Inflammatory macrophage (primary cell): ENCODE data around the gene DNPEP.
A peak's percentile ranks its signal among the peaks of the same experiment; 100 is the strongest.

Experiments used
- DNase-seq, 2 donors: peaks; one replicate each; pipeline ENCODE4 v3.0.0-alpha.2; 2020 to 2022

DNPEP gene

DNA sequence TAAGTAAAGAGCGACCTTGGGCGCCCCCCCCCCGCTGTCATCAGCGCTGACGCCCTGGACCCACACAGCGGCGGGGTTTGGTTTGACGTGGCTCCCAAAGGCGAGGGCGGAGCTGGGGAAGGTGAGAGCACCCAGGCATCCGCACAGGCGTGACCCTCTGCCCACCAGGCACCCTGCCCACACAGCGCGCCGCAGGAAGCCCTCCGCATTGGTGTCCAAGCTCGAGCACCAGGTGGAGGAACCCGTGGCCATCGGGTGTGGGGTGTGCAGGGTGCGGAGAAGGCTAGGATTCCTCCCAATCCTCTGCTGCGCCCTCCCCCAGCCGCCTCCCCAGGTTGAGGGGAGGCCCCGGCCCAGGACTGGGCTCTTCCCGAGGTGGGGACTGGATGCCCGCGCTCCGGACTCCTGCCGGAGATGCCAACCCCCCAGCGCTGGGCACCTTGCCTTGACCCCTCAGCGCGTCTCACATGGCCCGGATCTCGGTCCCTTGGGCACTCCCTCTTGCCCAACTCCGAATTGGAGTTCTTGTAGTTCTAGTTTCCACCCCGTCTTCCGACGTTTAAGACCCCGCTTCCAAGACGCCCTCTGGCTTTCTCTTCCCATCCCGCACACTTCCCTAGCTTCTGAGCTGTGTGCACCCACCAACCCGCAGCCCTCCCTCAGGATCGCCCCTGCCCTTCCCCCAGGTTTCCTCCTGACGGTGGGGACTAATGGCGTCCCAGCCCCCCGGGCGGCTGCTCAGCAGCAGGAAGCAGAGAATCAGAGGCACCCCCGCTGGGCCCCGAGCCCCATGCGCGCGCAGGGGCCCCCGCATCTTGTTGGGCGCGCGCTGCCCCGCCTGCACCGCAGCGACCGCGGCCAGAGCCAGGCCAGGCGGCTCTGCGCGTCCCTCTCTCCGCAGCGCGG is 29.3 kb downstream of the DNPEP start:
- no peak for DNase-seq

DNA sequence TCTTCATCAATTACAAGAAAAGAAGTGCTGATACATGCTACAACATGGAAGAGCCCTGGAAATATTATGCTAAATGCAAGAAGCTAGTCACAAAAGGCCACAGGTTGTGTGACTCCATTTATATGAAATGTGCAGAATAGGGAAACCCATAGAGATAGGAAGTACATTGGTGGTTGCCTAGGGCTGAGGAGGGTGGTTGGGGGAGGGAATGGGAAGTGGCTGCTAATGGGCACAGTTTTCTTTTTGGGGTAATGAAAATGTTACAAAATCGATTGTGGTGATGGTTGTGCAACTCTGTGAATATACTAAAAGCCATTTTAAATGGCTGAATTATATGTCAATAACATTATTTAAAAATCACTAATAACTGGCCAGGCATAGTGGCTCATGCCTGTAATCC is 30.9 kb downstream of the DNPEP start:
- DNase-seq = peak; percentile 87 to 91

DNA sequence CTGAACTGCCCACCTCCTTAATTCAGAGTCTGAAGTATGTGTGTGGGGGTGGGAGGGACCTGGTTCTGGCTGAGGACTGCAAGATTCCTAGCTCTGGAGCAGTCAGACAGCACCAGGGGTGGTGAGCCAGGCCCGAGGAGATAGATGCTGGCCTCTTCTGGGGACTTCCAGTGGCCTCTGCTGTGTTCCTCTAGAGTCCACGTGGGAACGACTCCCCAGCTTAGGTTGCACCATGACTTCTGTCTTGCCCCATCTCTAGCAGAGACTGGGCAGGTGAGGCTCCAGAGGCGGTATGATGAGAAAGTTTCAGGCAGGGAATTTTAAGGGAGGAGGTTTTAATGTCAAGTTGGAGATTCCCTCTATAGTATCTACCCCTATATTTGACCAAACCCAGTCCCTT is 33.1 kb downstream of the DNPEP start:
- DNase-seq = no peak

DNA sequence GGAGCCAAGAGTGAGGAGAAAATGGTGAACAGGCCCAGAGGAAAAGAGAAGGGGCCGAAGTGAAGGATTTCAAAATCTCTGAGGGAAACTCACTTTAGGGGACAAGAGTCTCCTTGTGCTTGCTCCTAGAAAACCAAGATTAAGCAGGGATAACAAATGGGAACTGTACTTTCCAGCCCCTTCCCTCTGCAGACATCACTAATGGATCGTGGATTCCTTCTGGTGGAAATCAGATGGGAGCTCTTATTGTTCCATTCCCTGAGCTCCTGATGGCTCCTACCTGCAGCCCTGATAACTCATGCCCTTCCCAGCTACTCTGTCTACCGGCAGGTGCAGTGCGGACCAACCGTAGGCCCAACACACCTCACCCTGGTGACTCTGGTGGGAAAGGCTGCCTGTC is 34.6 kb downstream of the DNPEP start:
- DNase-seq = no peak

DNA sequence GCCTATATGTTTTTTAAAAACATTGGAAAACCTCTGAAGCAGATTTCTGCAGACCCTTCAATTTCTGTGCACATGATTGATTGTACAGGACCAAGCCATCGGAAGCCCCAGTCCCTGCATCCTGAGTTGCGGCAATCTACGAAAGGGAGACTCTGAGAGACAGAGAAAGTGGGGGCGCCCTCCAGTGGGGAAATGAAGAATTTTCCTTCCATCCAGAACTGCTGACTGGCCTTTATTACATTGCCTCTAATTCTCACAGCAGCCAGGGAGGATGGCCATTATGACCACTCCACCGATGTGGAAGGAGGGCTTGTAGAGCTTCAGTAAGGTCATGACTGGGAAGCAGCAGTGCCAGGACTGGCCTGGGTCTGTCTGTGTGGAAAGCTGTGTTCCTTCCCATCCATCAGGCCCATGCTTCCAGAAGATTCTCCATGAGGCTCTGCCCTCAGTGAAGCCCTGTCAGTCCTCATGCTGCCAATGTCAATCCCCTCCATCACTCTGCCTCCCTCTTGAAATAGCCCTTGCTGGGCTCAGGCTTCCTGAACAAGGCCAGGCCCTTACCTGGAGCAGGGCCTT is 35.2 kb downstream of the DNPEP start:
- DNase-seq = peak; percentile 82 to 84

DNA sequence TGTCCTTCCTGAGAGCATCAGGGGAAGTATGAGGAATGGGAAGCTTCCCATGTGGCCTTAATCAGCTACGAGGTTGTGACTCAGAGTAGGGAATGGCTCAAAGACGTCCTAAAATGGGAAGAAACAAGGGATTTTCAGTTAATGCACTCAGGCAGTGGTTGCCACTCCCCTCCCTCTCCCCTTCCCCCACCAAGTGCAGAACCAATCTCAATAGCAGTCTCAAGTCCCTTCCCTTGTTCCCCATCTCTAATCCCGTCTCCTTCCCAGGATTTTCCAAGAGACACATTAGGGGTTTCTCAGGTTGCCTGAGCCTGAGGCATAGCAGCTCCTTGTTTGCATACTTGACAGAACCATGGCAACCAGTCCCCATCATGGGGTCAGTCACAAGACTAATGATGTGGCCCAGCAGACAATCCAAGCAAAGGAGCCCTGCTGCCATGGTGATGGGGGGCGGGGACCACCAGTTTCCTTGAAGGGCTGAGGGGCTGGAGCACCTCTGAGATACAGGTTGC is 36.9 kb downstream of the DNPEP start:
- DNase-seq = peak in 1 of 2 donors; percentile 26

DNA sequence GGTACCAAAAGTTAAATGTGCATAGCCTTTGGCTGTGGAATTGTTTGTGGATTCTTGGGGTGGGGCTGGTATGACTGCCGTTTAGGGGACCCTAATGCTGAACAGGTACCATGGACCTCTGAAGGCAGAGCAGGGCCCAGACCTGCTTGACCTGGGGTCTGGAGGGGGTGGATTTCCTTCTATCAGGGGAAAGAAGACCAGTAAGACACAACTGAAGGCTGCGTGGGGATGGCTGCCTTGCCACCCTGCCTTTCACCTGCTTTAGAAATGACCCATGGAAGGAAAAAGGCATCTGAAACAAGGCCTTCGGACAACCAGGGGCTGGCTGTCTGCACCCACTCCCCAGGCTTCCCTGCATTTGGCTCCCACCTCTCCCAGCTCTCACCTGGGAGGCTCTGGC is 37.5 kb downstream of the DNPEP start:
- DNase-seq = no peak

DNA sequence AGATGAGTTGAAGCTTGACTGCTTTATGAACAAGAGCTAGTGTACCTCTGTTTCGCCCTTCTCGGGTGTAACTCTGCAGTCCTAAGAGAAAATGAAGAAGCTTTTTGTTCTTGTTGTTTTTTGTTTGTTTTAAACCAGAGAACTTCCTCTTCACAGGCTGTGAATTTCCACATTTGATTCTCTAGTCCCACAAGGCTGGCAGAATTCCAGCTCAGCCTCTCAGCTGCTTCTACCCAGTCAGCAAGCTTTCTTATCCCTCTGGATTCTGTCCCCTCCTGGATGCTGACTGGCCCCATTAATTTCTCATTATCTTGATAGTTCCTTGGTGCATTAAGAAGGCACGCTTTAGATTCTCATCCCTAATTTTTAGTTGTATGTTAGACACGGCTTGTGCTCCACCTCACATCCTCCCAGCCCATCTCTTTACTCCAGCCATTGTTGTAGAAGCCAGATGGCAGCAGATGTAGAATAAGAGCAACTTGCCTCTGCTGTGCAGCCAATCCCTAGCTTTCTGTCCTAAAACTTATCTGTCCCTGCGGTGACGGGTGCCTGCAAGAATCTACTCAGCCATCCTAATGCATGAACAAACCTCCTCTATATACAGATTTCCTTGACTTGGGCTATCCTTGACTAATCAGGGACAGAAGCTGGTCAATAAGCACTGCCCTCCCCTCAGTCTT is 42.8 kb downstream of the DNPEP start:
- peak; percentile 86 for DNase-seq

DNA sequence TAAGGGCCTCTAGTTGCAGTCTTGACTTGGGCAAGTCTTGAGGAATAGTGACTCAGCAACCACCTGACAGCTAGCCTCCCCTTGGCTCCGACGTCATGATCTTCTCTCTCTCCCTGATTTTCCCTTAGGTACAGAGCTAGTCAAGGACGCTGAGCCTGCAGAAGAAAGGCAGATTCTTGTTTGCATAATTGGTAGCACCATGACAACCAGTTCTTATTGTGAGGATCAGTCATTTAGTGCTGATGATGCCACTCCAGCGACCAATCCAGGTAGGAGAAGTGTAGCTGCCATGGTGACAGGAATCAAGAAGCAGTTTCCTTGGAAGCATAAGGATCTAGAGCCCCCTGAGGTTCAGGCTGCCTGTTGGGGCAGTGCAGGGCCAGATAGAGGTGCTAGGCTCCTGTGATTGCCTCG is 52.3 kb downstream of the DNPEP start:
- DNase-seq = no peak

DNA sequence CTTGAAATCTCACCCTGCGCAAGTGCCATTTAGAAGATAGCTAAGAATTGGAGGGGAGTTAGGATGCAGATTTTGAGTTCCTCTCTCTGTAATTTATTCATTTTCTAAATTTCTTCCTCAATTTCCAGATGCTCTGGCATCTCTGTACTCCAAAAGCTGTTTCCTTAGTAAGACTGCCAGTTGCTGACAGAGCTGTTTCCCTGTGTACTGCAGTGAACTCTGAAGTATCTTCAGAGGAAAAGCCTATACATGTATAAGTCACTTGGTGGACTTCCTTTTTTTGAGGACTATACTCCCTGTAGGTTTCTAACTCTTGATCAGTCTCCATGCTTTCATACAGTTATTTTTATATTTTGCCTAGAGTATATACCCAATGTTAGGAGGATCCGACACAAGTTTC is 53.6 kb downstream of the DNPEP start:
- DNase-seq = peak in 1 of 2 donors; percentile 15

DNA sequence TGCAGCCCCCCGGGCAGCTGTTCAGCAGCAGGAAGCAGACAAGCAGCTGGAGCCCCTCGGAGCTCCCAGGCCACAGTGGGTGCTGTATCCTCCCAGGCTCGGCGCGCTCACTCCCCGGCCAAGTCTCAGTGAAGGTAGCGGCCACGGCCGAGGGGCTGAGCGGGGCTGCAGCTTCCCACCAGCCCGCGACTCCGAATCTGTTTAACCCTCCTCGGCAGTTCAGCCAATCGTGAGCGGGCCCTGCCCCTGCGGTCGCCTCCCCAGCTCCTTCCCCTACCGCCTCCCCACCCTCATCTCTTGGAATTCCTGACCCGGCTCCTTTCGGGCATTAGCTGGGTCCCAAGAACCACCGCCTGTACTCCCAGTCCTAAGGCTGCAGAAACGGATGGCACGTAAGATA is 55.2 kb downstream of the DNPEP start, which contains the start of gene RESP18:
RESP18 (minus strand) TSS at position 203 of the 400 bp plus-strand sequence.
- DNase-seq = no peak

DNA sequence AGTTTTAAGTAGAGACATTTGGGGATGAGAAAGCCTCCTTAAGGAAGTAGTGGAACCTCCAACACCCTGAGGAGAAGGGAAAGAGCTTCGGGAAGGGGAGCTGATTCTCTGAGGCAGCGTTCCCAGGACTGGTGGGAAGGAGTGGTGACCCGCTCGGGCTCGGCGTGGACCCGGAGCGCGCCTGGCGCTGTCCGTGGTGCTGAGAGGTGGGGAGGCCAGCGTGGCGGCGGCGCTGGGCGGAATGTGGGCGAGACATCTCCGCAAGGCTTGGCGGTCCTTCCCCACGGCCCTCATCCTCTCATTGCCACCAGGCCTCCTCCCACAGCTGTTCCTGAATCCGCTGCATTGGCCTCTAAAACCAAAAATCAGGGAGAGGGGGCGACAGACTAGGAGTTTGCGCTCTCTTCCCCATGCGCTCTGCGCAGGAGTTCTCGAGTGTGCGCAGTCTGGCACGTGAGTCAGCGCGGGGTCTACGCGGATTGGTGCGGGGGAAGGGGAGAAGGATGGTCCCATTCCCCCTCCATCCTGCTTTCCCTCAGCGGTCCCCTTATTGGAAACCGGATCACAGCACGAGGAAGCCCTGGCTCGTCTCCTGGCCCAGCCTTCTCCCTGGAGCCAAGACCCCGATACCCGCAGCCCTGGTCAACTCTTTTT is 56.0 kb downstream of the DNPEP start:
- DNase-seq = peak in 1 of 2 donors; percentile 14

DNA sequence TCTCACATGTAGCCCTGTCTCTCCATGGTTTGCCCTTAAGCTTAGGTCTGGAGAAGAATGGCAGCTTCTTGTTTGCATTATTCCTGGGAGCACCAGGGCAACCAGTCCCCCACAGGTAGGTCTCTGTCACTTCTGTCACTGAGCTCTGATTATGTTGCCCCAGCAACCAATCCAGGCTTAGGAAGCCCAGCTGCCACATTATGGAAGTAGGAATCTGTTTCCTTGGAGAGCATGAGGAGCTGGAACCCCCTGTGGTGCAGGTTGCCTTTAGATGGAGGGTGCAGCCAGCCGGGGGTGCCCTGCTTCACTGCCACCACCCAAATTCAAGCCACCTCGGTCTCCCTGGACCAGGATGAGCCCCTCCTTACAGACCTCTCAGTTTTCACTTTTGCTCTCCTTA is 60.0 kb downstream of the DNPEP start:
- no peak for DNase-seq

DNA sequence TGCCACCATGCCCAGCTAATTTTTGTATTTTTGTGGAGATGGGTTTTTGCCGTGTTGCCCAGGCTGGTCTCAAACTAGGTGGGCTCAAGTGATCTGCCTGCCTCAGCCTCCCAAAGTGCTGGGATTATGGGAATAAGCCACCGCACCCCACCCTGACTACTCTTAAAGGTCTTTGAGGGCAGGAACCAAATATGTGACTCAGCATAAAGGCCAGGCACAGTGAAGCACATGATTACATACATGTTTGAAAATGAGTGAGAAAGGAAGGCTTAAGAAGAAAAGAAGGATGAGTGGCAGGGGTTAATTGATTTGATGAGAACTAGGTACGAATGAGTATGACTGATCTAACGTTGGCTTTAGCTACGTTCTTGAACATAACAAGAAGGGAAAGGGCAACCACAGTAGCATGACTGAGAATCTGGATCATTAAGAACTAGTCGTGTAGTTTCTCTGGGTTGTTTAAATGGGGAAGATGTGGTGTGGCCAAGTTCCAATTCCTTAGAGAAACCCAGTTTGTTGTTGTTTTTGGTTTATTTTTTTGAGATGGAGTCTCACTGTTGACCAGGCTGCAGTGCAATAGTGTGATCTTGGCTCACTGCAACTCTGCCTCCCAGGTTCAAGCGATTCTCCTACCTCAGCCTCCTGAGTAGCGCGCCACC is 61.9 kb downstream of the DNPEP start:
- DNase-seq = no peak

DNA sequence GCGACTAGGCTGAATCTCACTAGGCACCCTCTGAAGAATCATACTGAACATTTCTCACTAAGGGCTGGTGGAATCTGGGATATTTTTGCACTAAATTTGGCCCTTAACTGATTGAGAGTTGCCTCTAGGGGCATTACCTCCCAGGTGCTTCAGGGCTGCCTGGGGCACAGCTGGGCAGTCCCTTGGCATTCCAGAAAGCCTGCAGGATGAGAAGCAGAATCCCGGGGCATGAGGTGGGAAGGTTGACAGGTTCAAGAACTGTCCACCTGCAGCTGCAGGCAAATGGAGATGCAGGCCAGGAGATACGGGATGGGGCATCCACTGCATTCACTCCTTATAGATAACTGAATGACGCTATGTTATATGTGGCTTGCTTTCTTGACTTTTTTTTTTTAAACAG is 62.6 kb downstream of the DNPEP start:
- DNase-seq = no peak

DNA sequence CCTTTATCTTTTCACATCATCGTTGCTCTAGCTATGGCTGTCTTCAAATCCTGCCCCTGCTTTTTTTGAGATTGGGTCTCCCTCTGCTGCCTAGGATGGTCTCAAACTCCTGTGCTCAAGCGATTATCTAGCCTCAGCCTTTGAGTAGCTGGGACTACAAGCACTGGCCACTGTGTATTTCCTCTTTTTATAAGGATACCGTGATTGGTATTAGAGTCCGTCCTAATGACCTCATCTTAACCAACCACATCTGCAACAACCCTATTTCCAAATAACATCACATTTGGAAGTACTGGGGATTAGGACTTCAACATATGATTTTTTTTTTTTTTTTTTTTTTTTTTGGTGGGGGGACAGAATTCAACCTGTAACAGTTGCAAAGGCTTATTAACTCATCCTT is 64.3 kb downstream of the DNPEP start:
- DNase-seq = peak; percentile 59 to 64
